CD1c-positive myeloid dendritic cell (primary cell): ENCODE measurements around the gene OR3A3.
"Not testable (repeated sequence)": the region's sequence is repeated elsewhere in the genome, so short reads cannot be mapped to it uniquely, and the experiment has no call there.

Experiments
- DNase-seq: peaks from one replicate; pipeline ENCODE4 v3.0.0-alpha.2; 2016; ENCODE audit errors: extremely low spot score

Gene OR3A3

DNA sequence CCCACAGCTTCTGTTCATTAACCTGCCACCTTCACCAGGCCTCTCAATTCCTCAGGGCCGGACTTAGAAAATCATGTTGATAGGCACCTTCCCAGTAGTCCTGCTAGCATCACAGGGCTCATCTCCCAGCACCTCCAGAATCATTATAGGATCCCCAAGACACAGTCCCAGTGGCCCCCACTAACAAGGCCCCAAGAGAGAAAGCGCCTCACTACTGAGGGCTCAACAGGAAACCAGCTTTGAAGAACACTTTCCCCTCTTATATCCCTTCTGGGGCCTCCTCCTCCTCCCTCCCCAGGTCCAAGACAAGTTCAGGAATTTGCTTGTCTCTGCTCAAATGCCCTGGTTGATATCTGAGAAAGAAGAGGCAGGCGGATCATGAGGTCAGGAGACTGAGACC lies at the start of gene OR3A3:
Gene OR3A3, plus strand, starts transcription at position 301 of the 400 bp plus-strand sequence.
- no peak for DNase-seq

DNA sequence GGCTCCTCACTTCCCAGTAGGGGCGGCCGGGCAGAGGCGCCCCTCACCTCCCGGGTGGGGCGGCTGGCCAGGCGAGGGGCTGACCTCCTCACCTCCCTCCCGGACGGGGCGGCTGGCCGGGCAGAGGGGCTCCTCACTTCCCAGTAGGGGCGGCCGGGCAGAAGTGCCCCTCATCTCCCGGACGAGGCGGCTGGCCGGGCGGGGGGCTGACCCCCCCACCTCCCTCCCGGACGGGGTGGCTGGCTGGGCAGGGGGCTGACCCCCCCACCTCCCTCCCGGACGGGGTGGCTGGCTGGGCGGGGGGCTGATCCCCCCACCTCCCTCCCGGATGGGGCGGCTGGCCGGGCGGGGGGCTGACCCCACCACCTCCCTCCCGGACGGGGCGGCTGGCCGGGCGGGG lies 40.0 kb upstream of the OR3A3 start:
- DNase-seq: not testable (repeated sequence)

- no peak for DNase-seq
Observed at GRCh38 chr17:3378321-3378720, 32.8 kb upstream of the OR3A3 start.

DNA sequence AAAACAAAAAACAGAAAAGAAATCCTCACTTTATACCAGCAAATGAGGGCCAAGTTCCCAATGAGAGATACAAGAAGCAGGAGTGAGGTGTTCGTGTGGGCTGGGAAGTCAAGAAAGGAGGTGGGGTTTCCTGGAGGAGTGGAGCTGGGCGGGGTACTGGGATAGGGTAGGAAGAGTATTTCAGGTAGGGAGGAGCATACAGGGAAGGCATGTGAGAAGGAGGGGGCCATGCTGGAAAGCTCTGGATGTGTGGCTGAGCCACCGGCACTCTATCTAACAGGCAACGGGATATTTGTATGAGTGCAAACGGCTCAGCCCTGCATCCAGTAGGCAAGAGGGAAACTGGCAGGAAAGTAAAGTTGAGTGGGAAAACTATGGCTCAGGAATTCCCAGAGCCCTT lies 29.2 kb upstream of the OR3A3 start:
- DNase-seq: no peak

DNA sequence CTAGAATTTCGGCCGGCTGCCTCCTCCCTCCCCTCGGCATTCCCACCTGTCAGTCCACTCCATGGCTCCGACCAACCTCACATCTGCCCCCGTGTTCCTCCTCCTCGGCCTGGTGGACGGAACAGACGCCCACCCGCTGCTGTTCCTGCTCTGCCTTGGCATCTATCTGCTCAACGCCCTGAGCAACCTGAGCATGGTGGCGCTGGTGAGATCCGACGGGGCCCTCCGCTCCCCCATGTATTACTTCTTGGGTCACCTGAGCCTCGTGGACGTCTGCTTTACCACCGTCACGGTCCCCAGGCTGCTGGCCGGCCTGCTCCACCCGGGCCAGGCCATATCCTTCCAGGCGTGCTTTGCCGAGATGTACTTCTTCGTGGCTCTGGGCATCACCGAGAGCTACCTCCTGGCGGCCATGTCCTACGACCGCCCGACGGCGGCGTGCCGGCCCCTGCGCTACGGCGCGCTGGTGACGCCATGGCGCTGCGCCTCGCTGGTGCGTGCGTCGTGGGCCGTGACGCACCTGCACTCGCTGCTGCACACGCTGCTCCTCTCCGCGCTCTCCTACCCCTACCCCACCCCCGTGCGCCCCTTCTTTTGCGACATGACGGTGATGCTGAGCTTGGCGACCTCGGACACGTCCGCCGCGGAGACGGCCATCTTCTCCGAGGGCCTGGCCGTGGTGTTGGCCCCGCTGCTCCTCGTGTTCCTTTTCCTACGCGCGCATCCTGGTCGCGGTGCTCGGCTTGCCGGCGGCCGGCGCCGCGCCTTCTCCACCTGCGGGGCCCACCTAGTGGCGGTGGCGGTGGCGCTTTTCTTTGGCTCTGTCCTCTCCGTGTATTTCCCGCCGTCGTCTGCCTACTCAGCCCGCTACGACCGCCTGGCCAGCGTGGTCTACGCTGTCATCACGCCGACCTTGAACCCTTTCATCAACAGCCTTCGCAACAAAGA lies 25.0 kb upstream of the OR3A3 start, which contains the start of gene OR3A2:
Gene OR3A2, minus strand, starts transcription at position 440 of the 948 bp plus-strand sequence.
- no peak for DNase-seq

GRCh38 chr17:3389791-3390190 lies 21.4 kb upstream of the OR3A3 start:
- DNase-seq: no peak

- DNase-seq: peak; percentile 13
Observed at GRCh38 chr17:3397801-3398200, 13.4 kb upstream of the OR3A3 start.

GRCh38 chr17:3398310-3398709 lies 12.9 kb upstream of the OR3A3 start, which contains the start of gene OR1E1:
Gene OR1E1, minus strand, starts transcription at chr17:3398410. Its CDS starts 0 bp downstream, at chr17:3398410.
- DNase-seq: no peak

GRCh38 chr17:3400055-3400454 lies 11.1 kb upstream of the OR3A3 start:
- DNase-seq: no peak

DNA sequence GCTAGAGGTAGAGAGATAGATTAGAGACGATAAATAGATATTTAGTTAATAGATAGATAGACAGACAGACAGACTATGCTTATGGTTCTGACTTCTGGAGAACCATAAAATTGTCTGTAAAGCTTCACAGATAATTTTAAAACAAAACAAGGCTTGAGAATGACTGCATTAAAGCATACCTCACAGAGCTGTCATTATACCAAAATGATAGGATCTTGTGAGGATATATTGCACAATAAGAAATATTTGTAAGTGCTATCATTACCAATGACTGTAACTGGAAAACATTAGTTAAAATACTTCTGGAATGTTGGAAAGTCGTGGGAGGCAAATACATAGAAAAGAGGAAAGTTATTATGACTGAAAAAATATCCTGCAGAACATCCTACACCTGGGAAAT lies 9.4 kb upstream of the OR3A3 start:
- no peak for DNase-seq

GRCh38 chr17:3403856-3404255 lies 7.3 kb upstream of the OR3A3 start:
- DNase-seq: not testable (repeated sequence)

DNA sequence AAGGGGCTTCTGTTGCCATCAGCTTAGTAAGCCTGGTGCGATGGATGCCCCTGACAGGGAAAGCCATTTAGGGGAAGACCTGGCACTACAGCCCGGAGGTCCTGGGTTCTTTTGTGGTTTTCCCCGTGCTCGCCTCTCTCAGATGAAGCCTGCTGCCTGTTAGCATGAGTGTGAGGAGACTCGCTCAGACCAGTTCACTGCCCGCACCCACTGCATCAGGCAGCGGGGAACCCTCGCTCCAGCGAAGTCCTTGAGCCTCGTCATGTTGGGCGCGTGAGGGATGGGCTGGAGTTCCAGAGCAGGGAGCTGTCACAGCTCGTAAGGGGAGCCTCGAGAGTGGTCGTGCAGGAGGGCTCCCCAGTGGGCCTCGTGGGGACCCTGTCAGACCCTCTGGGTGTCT lies 1.0 kb downstream of the OR3A3 start:
- not testable (repeated sequence) for DNase-seq

DNA sequence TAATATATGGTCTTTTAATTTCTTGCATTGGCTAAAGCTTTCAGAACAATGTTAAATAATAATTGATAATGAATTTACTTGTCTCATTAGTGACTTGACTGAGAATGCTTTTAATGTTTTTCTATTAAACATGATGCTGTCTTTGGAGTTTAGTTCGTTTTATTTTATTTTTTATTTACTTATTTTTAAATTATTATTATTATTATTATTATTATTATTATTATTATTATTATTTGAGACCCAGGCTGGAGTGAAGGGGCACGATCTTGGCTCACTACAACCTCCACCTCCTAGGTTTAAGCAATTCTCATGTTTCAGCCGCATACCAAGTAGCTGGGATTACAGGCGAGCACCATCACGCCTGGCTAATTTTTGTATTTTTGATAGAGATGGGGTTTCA lies 4.4 kb downstream of the OR3A3 start:
- no peak for DNase-seq

DNA sequence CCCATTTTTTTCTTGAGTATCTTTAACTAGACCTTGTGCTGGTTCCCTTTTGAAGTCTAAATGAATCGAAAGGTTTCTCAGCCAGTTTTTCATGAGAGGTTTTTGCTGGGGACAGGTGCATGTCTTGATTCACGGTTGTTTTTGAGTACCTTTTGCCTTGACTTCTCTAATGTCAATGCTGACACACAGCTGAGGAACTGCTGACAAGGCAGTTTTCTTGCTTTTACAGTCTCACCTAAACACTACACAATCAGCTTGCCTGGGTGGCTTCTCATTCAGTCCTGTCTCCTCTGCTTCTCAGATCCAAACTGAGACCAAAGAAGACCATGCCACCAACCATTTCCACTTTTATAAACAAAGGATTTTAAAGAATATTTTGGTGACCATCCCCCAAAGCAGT lies 7.1 kb downstream of the OR3A3 start:
- no peak for DNase-seq

DNA sequence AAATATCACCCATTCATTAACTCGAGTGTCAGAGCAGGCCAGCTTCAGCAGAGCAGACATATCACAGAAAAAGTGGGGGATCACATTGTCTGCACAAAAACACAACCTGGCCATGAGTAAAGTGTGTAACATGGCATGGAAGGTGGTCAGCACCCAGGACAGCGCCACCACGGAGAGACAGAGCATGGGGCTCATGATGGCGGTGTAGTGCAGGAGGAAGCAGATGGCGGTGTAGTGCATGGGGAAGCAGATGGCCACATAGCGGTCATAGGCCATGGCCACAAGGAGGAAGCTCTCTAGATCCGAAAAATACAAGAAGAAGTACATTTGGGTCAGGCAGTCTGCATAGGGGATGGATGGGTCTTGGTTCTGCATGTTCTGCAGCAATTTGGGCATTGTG lies 22.0 kb downstream of the OR3A3 start:
- DNase-seq: peak; percentile 46

GRCh38 chr17:3433741-3434140 lies 22.6 kb downstream of the OR3A3 start, which contains the start of gene OR1E2:
Gene OR1E2, minus strand, starts transcription at chr17:3433841. Its CDS starts 0 bp downstream, at chr17:3433841.
- DNase-seq: no peak

- no peak for DNase-seq
Observed at GRCh38 chr17:3438368-3438767, 27.2 kb downstream of the OR3A3 start.

- DNase-seq: no peak
Observed at GRCh38 chr17:3440451-3440850, 29.3 kb downstream of the OR3A3 start.

DNA sequence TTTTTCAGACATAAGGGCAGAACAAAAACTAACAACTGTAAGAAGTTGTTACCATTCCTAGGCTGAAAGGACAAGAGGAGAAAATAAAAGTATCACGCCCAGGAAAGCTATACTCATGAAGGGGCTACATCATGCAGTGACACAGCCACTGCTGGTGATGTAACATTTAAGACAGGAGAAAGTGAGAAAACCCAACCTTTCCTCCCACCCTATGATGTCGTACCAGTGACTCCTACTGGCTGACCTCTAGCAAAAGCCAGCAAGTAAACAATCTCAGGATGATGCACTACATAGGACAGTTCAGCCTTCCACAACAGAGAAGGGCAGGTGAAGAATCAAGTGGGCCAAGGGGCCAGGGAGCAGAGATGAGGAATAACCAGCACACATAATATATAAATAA lies 36.5 kb downstream of the OR3A3 start:
- DNase-seq: no peak

DNA sequence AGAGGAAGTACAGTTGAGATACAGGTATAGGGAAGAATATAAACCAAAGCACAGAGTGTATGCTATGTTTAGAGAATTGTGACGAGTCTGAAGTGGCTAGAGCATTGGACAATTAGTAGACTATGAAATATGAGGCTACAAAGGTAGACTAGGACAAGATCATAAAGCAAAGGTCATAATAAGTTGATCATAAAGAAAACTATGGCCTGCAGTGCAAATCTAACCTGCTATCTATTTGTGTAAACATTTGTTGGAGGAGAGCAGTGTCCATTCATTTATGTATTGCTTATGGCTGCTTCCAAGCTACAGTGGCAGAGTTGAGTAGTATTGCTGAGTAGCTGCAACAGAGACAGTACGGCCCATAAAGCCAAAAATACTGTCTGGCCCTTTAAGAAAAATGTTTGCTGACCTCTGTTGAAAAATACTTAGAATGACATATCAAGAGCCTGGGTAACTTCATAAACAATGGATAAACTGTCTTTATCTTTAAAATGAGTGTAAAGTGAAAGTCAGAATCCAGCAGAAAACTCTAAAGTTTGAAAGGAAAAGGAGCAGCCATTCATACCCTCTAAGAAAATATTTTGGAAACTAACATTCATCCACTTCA lies 37.0 kb downstream of the OR3A3 start:
- no peak for DNase-seq

DNA sequence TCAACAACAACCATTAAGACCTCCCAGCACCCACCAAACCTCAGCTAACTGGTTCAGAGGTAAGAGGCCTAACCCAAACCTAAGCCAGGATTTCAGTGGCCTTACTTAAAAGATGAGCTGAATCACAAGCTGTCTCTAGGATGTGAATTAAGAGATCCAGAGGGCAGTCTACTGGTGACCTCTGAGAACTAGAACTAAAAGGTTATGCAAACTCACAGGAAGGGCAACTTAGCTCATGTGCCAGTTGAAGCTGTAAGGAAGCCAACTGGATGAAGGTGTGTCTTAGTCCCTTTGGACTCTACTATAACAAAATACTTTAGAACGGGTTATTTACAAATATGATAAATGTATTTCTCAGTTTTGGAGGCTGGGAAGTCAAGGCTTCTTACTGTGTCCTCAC lies 55.2 kb downstream of the OR3A3 start:
- not testable (repeated sequence) for DNase-seq

DNA sequence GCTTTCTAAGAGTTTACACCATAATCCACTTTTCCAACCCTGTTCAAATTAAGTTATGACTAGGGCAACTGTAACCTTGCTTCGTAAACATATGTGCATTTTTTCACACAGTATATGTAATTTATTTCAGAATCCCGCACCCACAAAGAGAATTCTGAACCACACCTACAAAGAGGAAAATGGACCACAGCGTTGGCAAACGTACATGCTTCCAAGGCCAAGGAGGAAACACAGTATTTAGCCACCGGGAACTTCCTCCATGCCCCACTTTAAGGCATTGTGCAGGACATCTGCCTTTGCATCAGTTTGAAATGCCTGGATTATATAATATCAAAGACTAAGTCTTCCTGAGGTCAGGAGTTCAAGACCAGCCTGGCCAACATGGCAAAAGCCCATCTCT lies 58.4 kb downstream of the OR3A3 start:
- no peak for DNase-seq

- DNase-seq: no peak
Observed at GRCh38 chr17:3471599-3471998, 60.4 kb downstream of the OR3A3 start, which contains the start of gene SPATA22. Gene SPATA22, minus strand, starts transcription at chr17:3471819. Its CDS starts 2,494 bp downstream, at chr17:3469325.
